Right lobe of liver (tissue), 4 donors: ENCODE measurements around the gene ODC1.

ENCODE experiments used
- CTCF ChIP-seq, 4 donors: fragments of 200-600 bp in 3 of 4; fragments of 450-650 bp in 1 of 4; IDR thresholded peaks; one replicate each; pipeline versions ENCODE4 v1.5.1 to v1.8.0; 2016 to 2022; ENCODE audit warnings: antibody characterized with exemption in 4 of 4, mild to moderate bottlenecking in 2 of 4
- POLR2A ChIP-seq: fragments of 450-650 bp; IDR thresholded peaks from one replicate; pipeline ENCODE4 v1.6.1; 2017; ENCODE audit warnings: antibody characterized with exemption, mild to moderate bottlenecking
- donor health status: DM: no; HTN: no; CAD: no.
- donor health status: DM: no; HTN: no; CAD: no.
- donor health status: DM: no; HTN: yes; CAD: no.

- no peak for TF ChIP-seq CTCF (IDR thresholded peaks at IDR 0.05)
- no peak for TF ChIP-seq POLR2A
Observed at GRCh38 chr2:10393640-10393982, 54.5 kb downstream of the ODC1 start.
